GM12878 (cell line): ENCODE results near the gene ATXN1. TPM values are rescaled to one million over a fixed set of nuclear protein-coding genes. Genes with fewer than 3 reads are reported as not detected.

Experiments
- HDAC2 ChIP-seq: fragments of 200-600 bp; sonication (generic); IDR thresholded peaks from 2 replicates; pipeline ENCODE4 v1.6.1; 2017
- IKZF1 ChIP-seq: fragments of 450-650 bp; conservative IDR thresholded peaks from 2 replicates; pipeline ENCODE4 v1.6.1; 2017; ENCODE audit warnings: antibody characterized with exemption, mild to moderate bottlenecking
- JUND ChIP-seq: IDR thresholded peaks from 2 replicates; pipeline ENCODE4 v1.6.1; 2012; ENCODE audit warnings: low read depth, mild to moderate bottlenecking, low read length, improper control_type of control experiment, moderate library complexity
- LARP7 ChIP-seq: fragments of 450-650 bp; IDR thresholded peaks from 2 replicates; pipeline ENCODE4 v1.6.1; 2017; ENCODE audit warnings: mild to moderate bottlenecking
- MXI1 ChIP-seq: fragments of 150-350 bp; IDR thresholded peaks from 2 replicates; pipeline ENCODE4 v1.6.1; 2011; ENCODE audit warnings: low read depth, mild to moderate bottlenecking, inconsistent platforms, low read length, improper control_type of control experiment
- NFXL1 ChIP-seq: fragments of 450-650 bp; IDR thresholded peaks from 2 replicates; pipeline ENCODE4 v1.6.1; 2017; ENCODE audit warnings: antibody characterized with exemption, mild to moderate bottlenecking, borderline replicate concordance
- POU2F2 ChIP-seq: IDR thresholded peaks from 3 replicates; pipeline ENCODE4 v1.6.1; 2011; ENCODE audit warnings: low read depth, mild to moderate bottlenecking, low read length, borderline replicate concordance
- SP1 ChIP-seq: IDR thresholded peaks from one replicate; pipeline ENCODE4 v1.6.1; 2011; ENCODE audit warnings: low read depth, low read length
- SPI1 ChIP-seq: IDR thresholded peaks from 2 replicates; pipeline ENCODE4 v1.6.1; 2011; ENCODE audit warnings: low read depth, mild to moderate bottlenecking, low read length, moderate library complexity, borderline replicate concordance; ENCODE audit not compliant: insufficient read depth
- SRF ChIP-seq, 2 experiments: IDR thresholded peaks; 2 replicates each; pipeline ENCODE4 v1.6.1; 2011; ENCODE audit warnings: low read depth in 2 of 2, low read length in 2 of 2, mild to moderate bottlenecking in 1 of 2, moderate library complexity in 1 of 2
- SUPT20H ChIP-seq: IDR thresholded peaks from 2 replicates; pipeline ENCODE4 v1.6.1; 2011; ENCODE audit warnings: low read depth, mild to moderate bottlenecking, low read length, moderate library complexity, borderline replicate concordance; ENCODE audit not compliant: control insufficient read depth
- ZNF274 ChIP-seq: IDR thresholded peaks from one replicate; pipeline ENCODE4 v1.8.0; 2011; ENCODE audit not compliant: insufficient read length, insufficient read depth
- ZNF592 ChIP-seq: fragments of 450-650 bp; IDR thresholded peaks from 2 replicates; pipeline ENCODE4 v1.6.1; 2017; ENCODE audit warnings: mild to moderate bottlenecking, moderate library complexity
- polyA plus RNA-seq, 11 experiments: library from polyadenylated mRNA; depleted of rRNA in 4 of 11; unstranded in 6 of 11; stranded (reverse) in 5 of 11; fragments of >200 nt; fragmentation: Nextera tagmentation in 4 of 11; fragmentation: Illumina TruSeq in 1 of 11; extraction: Ambion mirVana in 4 of 11; extraction: Trizol in 1 of 11; gene quantifications; 1 replicate in 1 of 11; 2 replicates in 10 of 11; pipeline versions ENCODE4 v1.2.1 to v1.2.3, GENCODE V29; 2011 to 2016; ENCODE audit warnings: inconsistent platforms in 2 of 11, missing spikeins in 2 of 11, low read depth in 1 of 11
- total RNA-seq, 4 experiments: library from RNA; depleted of rRNA in 3 of 4; stranded (reverse); fragments of >200 nt in 3 of 4; fragmentation: Illumina TruSeq in 1 of 4; extraction: Trizol in 1 of 4; gene quantifications; 2 replicates each; pipeline versions ENCODE4 v1.2.1 to v1.2.3, GENCODE V29; 2013 to 2021
- TF ChIP-seq, protein P1 (sequence below): fragments of 450-650 bp; formaldehyde crosslinking; IDR thresholded peaks from 2 replicates; pipeline ENCODE4 v1.4.0; 2022; ENCODE audit warnings: mild to moderate bottlenecking, moderate library complexity
- TF ChIP-seq, protein P2 (sequence below): fragments of 450-650 bp; IDR thresholded peaks from 2 replicates; pipeline ENCODE4 v1.6.1; 2017; ENCODE audit warnings: low read depth, mild to moderate bottlenecking, moderate library complexity
- TF ChIP-seq, protein P3 (sequence below): fragments of 450-650 bp; IDR thresholded peaks from 2 replicates; pipeline ENCODE4 v1.6.1; 2017; ENCODE audit warnings: mild to moderate bottlenecking, moderate library complexity

The ATXN1 gene
- total and polyA plus RNA-seq, 10 of the 15 experiments (the other 5 are each of a cell fraction or from before 2014, with no cell fraction given), result 12.2 to 51.2 (median 20.5) TPM

- TF ChIP-seq ZNF592, result 0 out of 2 replicates have a peak, but pooled peaks have one; percentile 45
- TF ChIP-seq JUND, result no peak
- TF ChIP-seq ZNF274, result no peak
- TF ChIP-seq HDAC2, result no peak; the same call in 1 of the 2 replicates
- TF ChIP-seq, protein P1, sequence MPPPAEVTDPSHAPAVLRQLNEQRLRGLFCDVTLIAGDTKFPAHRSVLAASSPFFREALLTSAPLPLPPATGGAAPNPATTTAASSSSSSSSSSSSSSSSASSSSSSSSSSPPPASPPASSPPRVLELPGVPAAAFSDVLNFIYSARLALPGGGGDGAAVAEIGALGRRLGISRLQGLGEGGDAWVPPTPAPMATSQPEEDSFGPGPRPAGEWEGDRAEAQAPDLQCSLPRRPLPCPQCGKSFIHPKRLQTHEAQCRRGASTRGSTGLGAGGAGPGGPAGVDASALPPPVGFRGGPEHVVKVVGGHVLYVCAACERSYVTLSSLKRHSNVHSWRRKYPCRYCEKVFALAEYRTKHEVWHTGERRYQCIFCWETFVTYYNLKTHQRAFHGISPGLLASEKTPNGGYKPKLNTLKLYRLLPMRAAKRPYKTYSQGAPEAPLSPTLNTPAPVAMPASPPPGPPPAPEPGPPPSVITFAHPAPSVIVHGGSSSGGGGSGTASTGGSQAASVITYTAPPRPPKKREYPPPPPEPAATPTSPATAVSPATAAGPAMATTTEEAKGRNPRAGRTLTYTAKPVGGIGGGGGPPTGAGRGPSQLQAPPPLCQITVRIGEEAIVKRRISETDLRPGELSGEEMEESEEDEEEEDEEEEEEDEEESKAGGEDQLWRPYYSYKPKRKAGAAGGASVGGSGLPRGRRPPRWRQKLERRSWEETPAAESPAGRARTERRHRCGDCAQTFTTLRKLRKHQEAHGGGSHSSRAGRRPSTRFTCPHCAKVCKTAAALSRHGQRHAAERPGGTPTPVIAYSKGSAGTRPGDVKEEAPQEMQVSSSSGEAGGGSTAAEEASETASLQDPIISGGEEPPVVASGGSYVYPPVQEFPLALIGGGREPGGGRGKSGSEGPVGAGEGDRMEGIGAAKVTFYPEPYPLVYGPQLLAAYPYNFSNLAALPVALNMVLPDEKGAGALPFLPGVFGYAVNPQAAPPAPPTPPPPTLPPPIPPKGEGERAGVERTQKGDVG, result no peak
- TF ChIP-seq SP1, result no peak
- peak; percentile 51 for TF ChIP-seq LARP7
- TF ChIP-seq SUPT20H, result no peak
- peak; percentile 67 to 94 for TF ChIP-seq SRF (IDR thresholded peaks at IDR 0.05; ENCODE audit: low read depth in 2 of 2, low read length in 2 of 2)
- TF ChIP-seq, protein P2, sequence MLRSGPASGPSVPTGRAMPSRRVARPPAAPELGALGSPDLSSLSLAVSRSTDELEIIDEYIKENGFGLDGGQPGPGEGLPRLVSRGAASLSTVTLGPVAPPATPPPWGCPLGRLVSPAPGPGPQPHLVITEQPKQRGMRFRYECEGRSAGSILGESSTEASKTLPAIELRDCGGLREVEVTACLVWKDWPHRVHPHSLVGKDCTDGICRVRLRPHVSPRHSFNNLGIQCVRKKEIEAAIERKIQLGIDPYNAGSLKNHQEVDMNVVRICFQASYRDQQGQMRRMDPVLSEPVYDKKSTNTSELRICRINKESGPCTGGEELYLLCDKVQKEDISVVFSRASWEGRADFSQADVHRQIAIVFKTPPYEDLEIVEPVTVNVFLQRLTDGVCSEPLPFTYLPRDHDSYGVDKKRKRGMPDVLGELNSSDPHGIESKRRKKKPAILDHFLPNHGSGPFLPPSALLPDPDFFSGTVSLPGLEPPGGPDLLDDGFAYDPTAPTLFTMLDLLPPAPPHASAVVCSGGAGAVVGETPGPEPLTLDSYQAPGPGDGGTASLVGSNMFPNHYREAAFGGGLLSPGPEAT, result peak; percentile 26; the same call in 1 of the 2 replicates
- TF ChIP-seq SPI1, result no peak
- peak; percentile 94 for TF ChIP-seq IKZF1
- no peak for TF ChIP-seq NFXL1
- TF ChIP-seq POU2F2, result peak; percentile 83; the same call in 2 of the 3 replicates
- TF ChIP-seq, protein P3, sequence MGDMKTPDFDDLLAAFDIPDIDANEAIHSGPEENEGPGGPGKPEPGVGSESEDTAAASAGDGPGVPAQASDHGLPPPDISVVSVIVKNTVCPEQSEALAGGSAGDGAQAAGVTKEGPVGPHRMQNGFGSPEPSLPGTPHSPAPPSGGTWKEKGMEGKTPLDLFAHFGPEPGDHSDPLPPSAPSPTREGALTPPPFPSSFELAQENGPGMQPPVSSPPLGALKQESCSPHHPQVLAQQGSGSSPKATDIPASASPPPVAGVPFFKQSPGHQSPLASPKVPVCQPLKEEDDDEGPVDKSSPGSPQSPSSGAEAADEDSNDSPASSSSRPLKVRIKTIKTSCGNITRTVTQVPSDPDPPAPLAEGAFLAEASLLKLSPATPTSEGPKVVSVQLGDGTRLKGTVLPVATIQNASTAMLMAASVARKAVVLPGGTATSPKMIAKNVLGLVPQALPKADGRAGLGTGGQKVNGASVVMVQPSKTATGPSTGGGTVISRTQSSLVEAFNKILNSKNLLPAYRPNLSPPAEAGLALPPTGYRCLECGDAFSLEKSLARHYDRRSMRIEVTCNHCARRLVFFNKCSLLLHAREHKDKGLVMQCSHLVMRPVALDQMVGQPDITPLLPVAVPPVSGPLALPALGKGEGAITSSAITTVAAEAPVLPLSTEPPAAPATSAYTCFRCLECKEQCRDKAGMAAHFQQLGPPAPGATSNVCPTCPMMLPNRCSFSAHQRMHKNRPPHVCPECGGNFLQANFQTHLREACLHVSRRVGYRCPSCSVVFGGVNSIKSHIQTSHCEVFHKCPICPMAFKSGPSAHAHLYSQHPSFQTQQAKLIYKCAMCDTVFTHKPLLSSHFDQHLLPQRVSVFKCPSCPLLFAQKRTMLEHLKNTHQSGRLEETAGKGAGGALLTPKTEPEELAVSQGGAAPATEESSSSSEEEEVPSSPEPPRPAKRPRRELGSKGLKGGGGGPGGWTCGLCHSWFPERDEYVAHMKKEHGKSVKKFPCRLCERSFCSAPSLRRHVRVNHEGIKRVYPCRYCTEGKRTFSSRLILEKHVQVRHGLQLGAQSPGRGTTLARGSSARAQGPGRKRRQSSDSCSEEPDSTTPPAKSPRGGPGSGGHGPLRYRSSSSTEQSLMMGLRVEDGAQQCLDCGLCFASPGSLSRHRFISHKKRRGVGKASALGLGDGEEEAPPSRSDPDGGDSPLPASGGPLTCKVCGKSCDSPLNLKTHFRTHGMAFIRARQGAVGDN, result peak; percentile 51
- no peak; the same call in 1 of the 2 replicates for TF ChIP-seq MXI1
Observed at GRCh38 chr6:16761471-16762267, 409 bp upstream of the ATXN1 start (continued).
